Neural progenitor cell (in vitro differentiated cells): ENCODE measurements around the gene AUH.

Experiments
- CTCF ChIP-seq: fragments of 200-600 bp; sonication (generic); IDR thresholded peaks from 2 replicates; pipeline ENCODE4 v1.5.1; 2017; ENCODE audit warnings: antibody characterized with exemption, mild to moderate bottlenecking
- EZH2 ChIP-seq: fragments of 200-600 bp; sonication (generic); IDR thresholded peaks from 2 replicates; pipeline ENCODE4 v1.6.1; 2017; ENCODE audit warnings: antibody characterized with exemption, mild to moderate bottlenecking, moderate library complexity
- EZH2phosphoT487 ChIP-seq: fragments of 200-600 bp; sonication (generic); IDR thresholded peaks from 2 replicates; pipeline ENCODE4 v1.6.1; 2017; ENCODE audit warnings: antibody characterized with exemption

DNA sequence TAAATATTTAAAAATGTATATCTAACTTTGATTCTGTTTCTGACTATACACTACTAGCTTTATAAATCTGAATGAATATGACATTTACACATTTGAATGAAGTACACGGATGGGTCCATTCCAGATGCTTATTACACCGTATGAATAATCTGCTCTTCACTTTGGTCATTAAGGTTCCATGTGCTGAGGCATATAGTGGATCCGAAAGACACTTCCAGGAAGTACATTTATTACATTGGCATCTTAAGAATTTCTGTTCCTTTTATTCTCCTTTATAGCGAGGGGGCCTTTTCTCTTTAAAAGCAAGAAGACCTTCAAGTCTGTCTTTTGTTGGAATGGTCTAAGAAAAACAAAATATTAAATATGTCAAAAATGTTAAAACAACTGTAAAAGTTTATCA is 147.6 kb downstream of the AUH start:
- TF ChIP-seq CTCF: no peak
- no peak for TF ChIP-seq EZH2phosphoT487
- no peak for TF ChIP-seq EZH2
